GM19193 (cell line): ENCODE data around the gene ITIH3.

Experiments
- POLR2A ChIP-seq: IDR thresholded peaks from 4 replicates; pipeline ENCODE4 v1.6.1; 2011; ENCODE audit not compliant: insufficient read depth, insufficient read length; ENCODE audit errors: extremely low read depth

ITIH3 gene

DNA sequence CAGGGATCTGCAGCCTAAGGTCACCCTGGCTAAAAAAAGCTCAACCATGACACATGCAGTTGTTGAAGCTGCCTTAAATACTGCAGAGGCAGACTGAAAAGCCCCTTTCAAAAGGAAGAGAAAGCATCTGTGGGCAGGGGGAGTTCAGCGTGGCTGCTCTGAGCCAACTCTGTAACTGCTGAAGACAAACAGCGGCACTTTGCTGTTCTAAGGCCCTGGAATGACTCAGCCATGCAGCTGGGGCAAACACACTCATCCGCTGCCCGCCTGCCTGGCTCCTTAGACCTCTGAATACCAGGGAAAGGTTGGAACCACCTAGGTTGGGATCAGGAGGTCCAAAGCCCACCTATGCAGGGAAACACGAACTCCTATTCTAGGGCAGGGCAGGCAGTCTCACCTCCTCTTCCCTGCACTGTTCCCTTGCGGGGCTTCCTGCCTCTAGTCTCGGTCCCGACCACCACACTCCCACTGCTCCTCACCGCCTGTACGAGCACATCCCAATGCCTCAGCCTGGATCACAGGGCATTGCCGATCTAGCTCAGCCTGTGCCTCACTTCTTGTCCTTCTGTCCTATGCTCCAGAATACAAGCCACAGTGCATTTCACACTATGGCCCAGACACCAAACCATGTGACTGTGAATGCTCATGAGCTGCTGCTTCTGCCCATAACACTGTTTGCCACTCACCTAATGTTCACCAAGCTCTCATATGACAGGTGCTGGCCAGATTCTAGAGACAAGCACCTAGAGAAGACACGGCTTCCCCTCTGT lies 46.8 kb downstream of the ITIH3 start:
- TF ChIP-seq POLR2A: no peak

DNA sequence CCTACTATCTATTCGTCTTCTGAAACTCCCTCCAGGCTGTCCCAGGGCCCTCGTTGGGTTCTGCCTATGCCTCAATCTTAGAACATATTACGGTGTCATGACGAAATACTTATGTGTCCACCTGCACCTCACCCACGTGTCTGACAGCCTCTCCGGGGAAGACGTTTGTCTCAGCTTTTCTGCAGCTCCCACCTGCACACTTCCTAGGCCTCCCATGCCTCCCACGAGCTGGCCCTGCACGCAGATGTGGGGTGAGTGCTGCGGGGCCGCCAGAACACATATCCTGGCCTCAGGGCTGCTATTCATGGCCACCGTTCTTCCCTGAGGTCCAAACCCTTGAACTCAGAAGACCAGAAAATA lies 47.4 kb downstream of the ITIH3 start:
- no peak for TF ChIP-seq POLR2A

DNA sequence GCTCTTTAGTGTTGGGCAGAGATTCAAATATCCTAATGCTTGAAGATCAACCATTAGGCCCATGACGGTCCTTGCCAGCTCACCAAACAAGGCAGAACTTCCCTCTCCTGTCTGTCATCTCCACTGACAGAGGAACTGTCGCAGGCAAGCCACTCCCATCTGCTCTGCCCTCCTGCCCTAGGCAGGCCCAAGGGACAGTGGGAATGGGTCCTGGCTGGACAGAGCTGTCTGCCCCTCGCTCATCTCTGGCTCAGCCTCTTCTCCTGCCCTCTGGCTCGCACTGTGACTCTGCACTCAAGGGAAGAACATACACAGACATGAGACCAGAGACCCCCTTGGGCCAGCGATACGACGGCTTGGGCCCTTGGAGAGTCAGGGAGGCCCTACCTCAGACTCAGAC lies 47.8 kb downstream of the ITIH3 start:
- TF ChIP-seq POLR2A: no peak

DNA sequence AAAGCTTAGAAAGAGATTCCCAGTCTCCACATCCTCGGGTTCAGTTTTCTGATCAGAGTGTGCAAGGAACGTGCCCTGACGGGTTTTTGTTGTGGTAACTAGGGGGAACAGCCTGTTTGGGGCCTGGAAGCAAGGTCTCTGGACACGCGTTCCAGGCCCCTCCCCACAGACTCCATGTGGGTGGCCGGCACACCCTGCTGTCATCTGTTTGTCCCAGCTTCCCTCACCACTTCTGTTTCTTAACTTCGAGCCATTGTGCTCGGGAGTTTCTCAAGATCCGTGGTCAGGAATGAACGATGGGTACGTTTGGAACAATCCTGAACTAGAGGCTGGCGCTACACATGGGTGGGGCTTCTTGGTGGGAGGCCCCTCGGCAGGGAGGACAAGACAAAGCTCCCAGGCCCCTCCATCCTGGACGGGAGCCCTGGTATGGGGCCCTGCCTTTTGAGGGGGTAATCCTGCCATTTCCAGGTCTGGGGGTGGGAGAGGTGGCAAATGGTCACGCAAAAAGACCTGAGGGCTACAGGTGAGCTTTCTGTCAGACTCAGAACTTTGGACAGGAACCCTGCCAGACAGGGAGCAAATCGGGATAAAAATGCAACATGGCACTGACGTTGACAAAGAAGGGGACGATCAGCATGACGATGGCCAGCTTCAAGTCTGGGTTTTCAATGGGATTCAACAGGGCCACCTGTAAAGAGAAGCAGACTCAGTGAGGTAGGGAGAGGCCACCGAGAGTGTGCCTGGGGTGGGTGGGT lies 48.7 kb downstream of the ITIH3 start:
- TF ChIP-seq POLR2A: no peak

DNA sequence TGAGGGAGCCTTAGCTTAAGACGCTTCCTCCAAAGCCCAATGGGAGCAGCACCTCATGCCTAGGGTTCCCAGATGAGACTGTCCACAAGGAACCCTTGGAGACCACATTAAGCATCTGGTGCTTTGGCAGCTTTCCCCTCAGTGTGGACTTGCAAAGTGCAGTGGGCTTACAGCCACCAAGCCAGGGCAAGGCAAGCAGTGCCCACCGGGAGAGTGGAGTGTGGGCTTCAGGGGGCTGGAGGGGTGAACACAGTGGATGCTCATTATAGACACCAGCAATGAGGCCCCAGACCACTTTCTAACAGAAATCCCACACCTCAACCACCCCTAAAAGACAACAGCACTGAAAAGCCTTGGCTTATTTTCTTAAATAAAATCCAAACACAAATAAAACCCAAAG lies 49.3 kb downstream of the ITIH3 start:
- TF ChIP-seq POLR2A: no peak

DNA sequence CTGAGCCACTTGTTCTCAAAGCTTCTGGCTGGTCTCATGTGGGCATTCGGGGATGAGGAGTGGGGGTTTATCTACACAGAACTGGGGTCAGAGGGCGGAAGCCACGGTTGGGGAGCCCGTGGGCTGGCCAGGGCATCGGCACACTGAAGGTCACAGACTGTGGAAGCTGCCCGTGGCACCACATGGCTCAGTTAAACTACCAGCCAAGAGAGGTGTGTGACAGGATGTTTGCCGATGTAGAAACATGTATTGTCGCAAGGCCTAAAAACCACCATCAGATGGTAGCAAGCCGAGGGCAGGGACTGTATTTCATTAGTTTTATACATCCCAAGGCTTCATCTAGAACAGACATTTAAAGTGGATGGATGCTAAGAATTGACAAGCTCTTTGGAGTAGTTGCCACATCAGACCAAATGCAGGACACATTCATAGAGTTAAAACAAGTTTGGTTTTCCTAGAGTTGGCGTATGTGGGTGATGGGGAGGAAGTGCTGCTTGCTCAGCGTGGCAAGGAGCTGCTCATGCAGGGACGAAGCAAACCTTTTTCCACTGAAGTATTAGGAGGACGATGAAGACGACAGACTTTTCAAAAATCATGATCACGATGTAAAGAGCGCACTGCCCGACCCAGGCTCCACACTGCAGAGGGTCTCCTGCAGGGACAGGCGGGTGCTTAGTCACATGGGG lies 49.8 kb downstream of the ITIH3 start:
- no peak for TF ChIP-seq POLR2A

DNA sequence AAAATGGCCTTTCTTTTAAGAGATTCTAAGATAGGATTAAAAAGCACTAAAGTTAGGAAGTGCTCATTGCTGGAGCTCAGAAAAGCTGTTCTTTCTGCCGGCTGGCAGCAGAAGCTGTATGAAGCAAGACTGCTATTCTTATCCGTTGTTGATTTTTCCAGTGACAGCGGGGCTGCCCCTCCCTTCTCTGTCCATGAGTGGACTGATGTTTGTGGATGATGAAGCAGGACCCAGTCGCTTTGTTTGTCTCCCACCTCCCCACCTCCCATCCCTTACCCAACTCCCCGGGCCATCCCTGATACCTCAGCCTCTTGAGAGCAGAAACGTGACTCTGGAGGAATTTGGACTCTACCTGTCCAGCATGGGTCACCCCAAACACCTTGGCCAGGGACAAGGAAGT lies 50.6 kb downstream of the ITIH3 start:
- TF ChIP-seq POLR2A: no peak

DNA sequence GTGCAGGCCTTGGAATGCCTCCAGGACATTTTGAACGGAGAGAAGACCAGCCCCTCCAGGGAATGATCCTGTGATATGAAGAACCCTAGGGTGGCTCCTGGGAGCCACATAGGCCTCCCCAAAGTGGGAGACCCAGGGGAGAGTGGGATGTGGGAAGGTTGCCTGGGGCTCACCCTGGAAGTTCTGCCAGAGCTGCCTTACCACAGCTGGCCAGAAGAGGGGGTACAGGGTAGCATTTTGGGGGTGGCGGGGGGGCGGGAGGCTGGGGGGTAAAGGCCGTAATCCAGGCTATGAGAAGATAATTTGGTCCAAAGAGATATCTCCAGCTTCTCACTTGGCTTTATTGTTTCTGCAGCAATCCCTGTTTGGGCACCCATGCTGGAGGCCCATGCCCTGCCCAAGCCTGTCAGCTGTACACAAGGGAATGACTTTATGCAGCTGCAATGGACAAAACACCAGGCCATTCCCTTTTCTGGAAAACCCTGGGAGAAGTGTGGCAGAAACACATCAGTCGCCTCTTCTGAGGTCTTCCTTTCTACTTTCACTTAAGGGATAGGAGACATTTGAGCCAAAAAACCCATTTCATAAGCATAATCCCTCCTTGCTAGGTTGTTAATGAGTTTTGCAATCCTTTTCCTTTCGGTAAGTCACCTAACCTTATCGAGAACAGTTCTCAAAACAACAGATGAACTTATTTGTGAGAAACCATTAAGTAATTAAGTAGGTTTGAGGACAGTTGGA lies 51.3 kb downstream of the ITIH3 start:
- TF ChIP-seq POLR2A: no peak

DNA sequence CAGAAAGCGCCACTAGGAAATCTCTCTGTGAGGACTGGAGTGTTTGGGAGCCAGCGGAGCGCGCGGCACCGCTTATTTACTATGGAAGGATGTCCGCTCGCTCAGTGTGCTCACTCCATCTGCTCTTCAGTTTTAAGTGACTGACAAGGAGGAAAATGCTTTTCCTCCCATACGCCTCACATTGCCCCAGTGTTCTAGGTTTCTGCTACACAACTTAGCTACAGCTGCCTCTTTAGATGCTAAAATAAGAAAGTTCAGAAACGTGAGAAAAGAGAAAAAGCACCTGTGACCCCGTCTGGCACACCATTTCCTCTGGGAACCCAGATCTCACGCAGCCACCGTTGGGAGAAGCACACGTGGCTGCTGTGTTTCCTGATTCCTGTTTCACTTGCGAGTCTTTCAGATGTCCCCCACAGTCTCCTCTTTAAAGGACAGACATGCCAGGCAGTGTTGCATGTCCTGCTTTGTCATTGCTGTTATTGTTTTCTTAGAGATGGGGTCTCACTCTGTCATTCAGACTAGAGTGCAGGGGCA lies 51.9 kb downstream of the ITIH3 start:
- TF ChIP-seq POLR2A: no peak

DNA sequence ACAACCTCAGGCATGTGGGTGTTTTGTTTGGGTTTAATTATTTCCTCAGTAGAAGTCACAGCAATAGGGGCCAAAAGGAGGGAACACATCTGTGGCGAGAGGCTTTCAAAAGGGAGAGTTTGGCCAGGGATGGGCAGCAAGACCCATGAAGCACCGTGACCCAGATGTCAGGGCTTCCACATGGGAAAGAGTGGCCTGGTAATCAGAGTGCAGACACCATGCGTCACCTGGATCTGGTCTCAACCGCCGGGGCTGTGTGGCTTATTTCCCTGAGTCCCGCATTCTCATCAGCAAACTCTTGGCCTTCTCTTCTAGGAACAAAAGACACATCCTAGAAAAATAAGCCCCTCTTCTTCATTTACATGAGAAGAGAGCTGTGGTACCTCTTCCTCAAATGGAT lies 52.6 kb downstream of the ITIH3 start:
- no peak for TF ChIP-seq POLR2A

DNA sequence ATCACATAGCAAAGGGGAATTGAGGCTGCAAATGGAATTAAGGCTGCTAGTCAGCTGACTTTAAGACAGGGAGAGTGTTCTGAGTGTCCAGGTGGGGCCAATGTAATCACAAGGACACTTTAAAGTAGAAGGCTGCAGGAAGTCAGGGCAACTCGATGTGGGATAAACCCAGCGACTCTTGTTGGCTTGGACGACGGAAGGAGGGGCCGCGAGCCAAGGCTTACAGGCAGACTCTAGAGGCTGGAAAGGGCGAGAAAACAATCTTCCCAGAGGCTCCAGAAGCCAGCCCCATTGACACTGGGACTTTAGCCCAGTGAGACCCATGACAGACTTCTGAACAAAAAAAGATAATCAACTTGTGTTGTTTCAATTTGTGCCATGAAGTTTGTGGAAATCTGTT lies 53.1 kb downstream of the ITIH3 start:
- TF ChIP-seq POLR2A: no peak

DNA sequence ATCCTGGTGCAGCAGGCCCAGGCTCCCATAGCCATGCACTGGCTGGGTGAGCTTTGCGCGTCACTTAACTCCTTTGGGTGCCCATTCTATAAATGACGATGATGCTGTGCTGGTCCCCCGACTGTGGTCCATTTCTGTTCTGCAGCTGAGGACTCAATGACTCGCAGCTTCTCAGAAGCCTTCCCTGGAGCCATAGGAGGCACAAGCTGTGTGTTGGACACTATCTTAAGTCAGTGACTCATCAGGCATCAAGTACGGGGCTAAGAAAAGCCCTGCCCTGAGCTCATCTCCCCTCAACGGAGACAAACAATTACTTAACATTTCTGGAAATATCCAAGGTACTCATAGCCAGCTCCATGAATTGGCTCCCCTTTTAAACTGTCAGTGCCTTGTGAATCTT lies 54.0 kb downstream of the ITIH3 start:
- no peak for TF ChIP-seq POLR2A

DNA sequence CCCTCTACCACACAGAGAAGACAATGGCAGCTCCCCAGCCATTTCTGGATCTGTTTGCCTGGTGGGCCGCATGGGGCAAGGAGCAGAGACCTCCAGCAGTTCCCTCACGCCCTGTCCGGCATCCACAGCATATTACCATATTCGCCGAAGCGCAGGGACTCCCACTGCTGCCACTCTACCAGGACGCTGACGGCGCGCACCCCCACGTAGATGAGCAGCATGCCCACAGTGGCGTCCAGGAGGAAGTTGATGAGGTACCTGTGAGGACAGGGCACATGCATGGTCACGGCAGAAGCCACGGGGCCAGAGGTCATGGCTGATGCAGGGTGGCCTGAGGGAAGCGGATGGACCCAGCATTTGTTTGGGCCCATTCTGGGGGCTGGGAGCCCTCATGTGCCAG lies 55.1 kb downstream of the ITIH3 start:
- TF ChIP-seq POLR2A: no peak

DNA sequence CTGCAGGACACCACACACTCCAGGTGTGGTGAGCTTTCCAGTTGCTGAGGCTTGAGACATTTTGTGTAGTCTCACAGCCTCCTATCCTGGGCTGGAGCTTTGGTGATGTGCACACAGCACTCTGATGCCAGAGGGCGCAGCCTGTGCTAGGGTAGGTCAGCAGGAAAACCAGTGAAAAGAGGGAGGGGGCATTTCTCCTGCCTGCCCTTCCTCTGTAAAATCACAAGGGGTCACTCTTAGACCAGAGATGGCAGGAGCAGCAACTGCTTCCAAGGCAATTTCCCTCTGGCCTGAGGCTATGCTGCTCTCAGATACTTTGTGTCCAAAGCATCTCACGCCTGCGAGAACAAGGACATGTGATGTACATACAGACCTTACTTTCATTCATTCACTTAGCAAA lies 56.8 kb downstream of the ITIH3 start:
- no peak for TF ChIP-seq POLR2A

DNA sequence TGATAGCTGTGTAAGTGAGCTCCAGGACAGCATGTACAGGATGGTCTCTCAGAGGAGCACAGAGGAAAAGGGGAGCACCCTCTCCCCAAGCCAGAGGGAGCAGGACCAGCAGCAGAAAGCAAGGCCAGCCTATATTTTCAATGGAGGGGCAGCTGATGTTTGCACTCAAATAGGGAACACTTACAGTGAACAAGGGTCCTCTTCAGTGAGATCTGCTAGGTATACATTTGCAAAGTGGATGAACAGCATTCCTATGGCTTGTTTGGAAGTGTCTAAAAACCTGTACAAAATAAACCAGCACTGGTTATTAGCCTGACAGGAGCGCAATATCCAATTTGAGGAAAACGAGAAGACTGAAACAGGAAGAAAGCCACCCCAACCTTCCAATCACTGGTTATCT lies 57.8 kb downstream of the ITIH3 start:
- TF ChIP-seq POLR2A: no peak
